ENCODE data around the gene OSM.

Gene OSM

GRCh38 chr22:30284172-30284571, 17.5 kb upstream of the OSM start:
- DNase-seq = no peak

DNA sequence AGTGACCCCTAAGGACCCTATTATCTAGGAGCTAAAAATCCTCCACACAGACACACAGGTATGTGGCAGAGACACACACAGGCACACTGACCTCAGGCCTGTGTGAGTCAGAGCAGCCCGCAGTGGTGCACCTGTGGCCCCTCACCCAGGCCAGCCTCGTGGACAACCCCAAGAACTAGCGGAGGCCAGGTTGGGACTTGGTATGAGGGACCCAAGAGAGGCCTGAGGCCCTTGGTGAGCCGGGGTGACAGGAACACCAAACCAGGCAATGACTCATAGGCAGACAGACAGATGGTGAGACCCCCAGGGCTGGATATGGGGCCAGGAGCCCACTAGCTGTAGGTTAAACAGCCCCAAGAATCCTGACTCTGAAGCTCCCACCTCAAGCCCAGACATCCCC, 16.7 kb upstream of the OSM start:
- no peak for DNase-seq

DNA sequence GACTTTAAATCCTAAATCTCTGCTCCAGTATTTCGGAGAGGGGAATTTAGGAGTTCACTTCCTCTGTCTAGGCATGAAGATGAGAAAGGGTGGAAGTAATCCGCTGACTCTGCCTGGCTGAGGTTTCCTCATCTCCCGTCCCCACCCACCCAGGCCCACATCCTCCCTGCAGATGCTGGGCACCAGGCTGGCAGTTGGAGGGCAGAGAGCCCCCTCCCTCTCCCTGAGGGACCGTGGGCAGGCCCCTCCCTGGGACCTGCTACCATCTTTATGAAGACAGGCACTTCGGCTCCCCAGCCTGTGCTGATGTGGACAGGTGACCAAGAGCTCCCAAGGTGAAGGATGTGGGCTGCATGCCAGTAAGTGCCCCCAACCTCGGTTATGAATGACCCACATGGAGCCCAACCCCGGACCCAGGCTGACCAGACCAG, 16.0 kb upstream of the OSM start:
- no peak for DNase-seq

- no peak for DNase-seq
Measured at GRCh38 chr22:30280505-30280904, 13.9 kb upstream of the OSM start.

DNA sequence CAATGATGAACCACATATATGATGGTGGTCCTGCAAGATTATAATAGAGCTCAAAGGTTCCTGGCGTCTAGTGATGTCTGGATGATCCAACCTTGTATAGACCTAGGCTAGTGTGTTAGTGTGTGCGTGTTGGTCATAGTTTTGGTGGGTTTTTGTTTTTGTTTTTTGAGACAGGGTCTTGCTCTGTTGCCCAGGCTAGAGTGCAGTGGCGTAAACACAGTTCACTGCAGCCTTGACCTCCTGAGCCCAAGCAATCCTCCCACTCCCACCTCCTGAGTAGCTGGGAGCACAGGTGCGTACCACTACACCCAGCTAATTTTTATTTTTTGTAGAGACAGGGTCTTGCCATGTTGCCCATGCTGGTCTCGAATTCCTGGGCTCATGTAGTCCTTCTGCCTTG, 13.3 kb upstream of the OSM start:
- no peak for DNase-seq

- no peak for DNase-seq
Measured at GRCh38 chr22:30279046-30279788, 12.6 kb upstream of the OSM start.

DNA sequence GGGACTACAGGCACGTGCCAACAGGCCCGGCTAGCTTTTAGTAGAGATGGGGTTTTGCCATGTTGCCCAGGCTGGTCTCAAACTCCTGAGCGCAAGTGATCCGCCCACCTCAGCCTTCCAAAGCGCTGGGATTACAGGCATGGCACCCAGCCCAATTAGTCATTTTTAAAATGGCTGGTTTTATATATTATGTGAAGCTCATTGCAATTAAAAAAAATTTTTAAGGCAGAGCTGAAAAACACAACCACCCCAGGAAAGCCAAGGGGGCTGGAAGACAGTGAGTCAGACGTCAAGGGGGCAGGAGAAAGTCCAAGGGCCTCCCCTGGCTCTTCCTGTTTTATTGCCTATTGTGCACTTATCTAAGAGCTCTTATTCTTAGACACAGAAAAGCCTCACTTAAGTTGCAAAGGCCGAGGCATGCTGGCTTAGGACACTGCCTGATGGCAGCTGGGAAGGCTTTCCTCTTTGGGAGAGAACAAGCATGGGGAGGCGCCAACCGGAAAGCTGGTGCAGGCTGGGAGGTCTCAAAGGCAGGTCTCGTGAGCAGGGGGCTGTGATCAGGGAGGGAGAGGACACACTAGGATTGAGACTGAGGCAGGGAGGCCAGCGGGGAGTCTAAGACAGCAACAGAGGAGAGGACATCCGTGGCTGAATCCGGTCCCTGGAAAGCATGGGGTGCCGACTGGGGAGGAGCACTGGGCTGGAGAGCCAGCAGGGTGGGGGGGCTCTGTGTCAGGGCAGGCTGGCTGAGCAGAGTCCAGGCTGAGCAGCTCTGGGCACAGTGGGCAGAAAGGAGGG, 11.1 kb upstream of the OSM start:
- no peak for DNase-seq

- DNase-seq = no peak
Measured at GRCh38 chr22:30276039-30276438, 9.4 kb upstream of the OSM start.

- no peak for DNase-seq
Measured at GRCh38 chr22:30275625-30276024, 9.0 kb upstream of the OSM start.

- no peak for DNase-seq
Measured at GRCh38 chr22:30274437-30274812, 7.8 kb upstream of the OSM start.

DNA sequence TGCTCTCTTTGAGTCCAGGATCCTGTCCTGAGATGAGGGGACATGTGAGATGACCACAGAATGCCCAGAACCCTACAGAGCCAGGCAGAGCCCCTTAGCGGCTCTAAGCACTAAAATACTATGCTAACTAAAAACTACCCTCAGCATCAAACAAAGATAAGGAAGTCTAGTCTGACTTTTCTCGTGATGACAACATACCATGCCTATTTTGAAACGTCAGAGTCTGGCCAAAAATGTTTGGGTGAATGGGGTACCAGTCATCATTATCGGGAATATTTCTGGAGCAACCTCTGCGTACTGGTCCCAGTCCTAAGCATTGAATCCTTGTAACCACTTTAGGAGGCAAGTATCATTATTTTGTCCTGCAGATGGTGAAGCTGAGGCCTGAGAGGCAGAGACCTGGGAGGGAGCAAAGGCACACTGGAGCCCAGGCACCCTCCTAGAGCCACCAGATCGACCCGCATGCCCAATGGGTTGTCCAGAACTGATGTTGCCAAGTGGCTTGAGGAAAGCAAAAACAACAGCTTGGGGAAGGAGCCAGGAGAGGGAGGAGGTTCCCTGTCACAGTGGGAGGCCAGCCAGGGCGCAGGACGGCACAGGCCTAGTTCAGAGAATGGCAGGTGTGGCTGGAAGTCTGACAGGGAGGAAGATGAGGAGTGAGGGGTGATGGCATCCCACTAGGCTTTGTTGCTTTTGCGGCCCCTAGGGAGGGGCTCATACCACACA, 7.2 kb upstream of the OSM start:
- DNase-seq = no peak

GRCh38 chr22:30272781-30273601, 6.3 kb upstream of the OSM start:
- peak in 1 of 2 experiments; percentile 35 for DNase-seq

DNA sequence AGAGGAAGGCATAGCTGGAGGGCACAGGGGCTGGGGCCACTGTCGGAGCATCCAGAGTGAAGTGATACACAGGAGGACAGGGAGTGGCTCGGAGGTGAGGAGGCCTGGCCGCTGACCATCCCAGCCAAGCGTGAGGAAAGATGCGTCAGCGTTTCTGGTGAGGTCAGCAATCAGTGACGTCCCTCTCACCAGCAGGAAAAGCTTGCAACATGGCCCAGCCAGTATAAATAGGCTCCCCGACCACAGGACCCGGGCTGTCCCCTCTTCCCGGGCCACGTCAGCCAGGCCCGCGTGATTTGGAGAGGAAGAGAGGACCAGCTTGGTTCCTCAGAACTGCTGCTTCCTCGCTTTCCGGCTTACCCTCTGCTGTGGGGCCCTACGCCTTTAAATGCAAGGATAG, 4.2 kb upstream of the OSM start:
- no peak for DNase-seq

DNA sequence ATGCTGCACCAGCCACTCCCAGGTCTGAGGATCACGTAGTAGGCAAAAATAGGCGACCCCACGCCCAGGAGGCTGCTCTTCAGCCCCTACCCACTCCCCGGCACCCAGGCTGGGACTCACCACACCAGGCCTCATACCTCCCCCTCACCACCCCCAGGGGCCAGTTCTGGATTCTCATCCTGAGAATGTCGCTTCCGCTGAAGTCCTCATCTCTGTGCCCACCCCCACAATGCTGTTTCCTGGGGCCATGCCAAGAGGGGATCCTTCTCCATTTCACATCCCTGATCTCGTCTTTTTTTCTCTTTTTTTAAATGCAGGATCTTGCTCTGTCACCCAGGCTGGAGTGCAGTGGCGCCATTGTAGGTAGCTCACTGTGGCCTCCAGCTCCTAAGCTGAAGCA, 1.7 kb upstream of the OSM start:
- DNase-seq = no peak

- DNase-seq = no peak
Measured at GRCh38 chr22:30267382-30268302, 991 bp upstream of the OSM start.

DNA sequence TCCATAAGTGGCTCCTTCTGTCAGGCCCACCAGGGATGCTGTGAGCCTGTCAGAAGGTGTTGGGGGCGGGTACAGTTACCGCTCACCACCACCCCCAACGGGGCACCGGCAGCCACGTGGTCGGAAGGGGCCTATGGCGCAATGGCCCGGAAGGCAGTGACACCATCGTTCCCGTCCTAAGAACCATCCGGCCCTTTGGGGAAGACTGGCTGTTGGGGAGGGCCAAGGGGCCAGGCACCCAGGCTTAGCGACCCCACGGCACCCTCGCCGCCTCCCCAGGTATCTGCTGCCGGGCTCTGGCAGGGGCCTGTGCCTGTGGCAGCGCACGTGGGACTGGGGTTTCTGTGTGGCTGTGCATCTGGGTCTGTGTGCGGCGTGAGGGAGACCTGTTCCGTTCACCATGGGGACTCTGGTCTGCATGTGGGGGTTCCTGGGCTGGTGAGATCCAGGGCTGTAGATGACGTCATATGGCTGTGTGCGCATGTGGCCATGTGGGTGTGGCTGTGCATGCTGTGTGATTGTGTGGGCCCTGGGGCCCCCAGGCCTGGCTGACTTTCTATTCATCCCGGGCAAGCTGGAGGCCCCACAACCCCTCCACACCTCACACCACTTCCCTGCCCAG, 717 bp downstream of the OSM start:
- DNase-seq = no peak

DNA sequence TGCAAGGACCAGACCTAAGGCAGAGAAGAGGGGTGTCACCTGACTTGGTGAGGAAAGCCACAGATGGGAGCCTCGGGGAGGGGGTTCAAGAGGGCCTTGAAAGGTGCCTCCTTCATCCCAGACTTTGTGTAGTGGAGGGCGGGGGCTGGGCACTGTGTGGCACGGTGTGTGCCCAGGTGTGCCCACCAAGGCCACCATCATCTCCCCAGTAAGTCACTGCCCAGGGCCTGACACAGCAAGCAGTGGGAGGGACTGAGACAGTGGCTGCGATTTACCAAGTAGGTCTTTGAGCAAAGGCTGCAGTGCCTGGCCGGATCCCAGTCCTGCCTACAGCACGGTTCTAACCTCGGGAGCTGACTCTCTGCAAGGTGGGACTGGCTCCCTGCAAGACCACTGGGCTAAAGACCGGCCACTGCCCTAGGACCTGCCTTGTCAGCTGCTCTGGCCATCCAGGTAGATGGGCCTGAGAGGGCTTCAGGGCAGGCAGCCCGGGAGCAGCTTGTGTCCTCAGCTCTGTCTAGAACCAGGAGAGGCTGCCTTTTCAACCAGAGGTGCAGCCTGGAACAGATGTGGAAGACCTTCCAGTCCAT, 1.4 kb downstream of the OSM start:
- no peak for DNase-seq

- DNase-seq = no peak
Measured at GRCh38 chr22:30263883-30264282, 2.8 kb downstream of the OSM start.

- peak; percentile 60 to 87 for DNase-seq
Measured at GRCh38 chr22:30262917-30263741, 3.5 kb downstream of the OSM start.

- DNase-seq = no peak
Measured at GRCh38 chr22:30262112-30262511, 4.5 kb downstream of the OSM start.

Measured in SHP77 (cell line).